GM12891 (cell line): ENCODE data around the gene TLE2.

Experiments
- PAX5 ChIP-seq: IDR thresholded peaks from 2 replicates; pipeline ENCODE4 v1.6.1; 2011; ENCODE audit warnings: low read length, moderate library complexity, mild to moderate bottlenecking; ENCODE audit not compliant: insufficient read depth, severe bottlenecking
- POLR2A ChIP-seq: IDR thresholded peaks from 2 replicates; pipeline ENCODE4 v1.6.1; 2011; ENCODE audit warnings: low read depth, low read length, control low read depth
- POLR2AphosphoS5 ChIP-seq: IDR thresholded peaks from 2 replicates; pipeline ENCODE4 v1.6.1; 2011; ENCODE audit warnings: low read depth, low read length, control low read depth
- SPI1 ChIP-seq: IDR thresholded peaks from 2 replicates; pipeline ENCODE4 v1.6.1; 2011; ENCODE audit warnings: low read depth, low read length, control low read depth
- TAF1 ChIP-seq: IDR thresholded peaks from 2 replicates; pipeline ENCODE4 v1.6.1; 2011; ENCODE audit warnings: low read depth, low read length, control low read depth

DNA sequence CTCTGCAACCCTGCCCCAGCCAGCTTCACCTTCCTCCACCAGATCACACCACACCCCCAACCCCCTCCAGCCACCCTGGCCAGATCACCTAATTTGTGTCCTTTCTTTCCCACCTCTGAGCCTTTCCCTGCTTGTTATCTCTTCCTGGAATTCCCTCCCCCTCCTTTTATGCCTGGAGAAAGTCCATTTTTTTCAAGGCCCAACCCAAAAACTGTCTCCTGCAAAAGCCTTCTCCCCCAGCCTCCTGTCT lies 5.3 kb upstream of the TLE2 start:
- TF ChIP-seq TAF1 (no peak), SPI1 (no peak), POLR2A (no peak), POLR2AphosphoS5 (no peak), PAX5 (no peak)
